Panc1 (cell line): ENCODE data around the gene NLRP7. TPM values are rescaled to one million over a fixed set of nuclear protein-coding genes. Genes with fewer than 3 reads are reported as not detected.
"Not testable (repeated sequence)": the region's sequence is repeated elsewhere in the genome, so short reads cannot be mapped to it uniquely, and the experiment has no call there.

Experiments used
- ATAC-seq: fragments of 200-7000 bp; cut with Tn5 transposase; 2 replicates; pipeline ENCODE4 v1.9.1; 2020; ENCODE audit warnings: mild to moderate bottlenecking, moderate library complexity
- Bru-seq: library from RNA; stranded (reverse); fragments of 400-500 nt; gene quantifications from one replicate; lab custom pipeline; 2021; lab: Mats Ljungman, UMichigan
- BruChase-seq, 2 experiments: library from RNA; stranded (reverse); fragments of 400-500 nt; gene quantifications; one replicate each; lab custom pipeline; 2021; lab: Mats Ljungman, UMichigan
- BruUV-seq: library from RNA; stranded (reverse); fragments of 400-500 nt; replicated peaks from 2 replicates; lab custom pipeline; 2021; lab: Mats Ljungman, UMichigan
- CTCF ChIA-PET: fragments of 300-600 bp; sonication (Branson Sonifier 250); formaldehyde crosslinking; loops from one replicate; lab custom pipeline; 2022; ENCODE audit warnings: antibody characterized with exemption; lab: Charles Lee
- POLR2A ChIA-PET: fragments of 300-600 bp; sonication (Branson Sonifier 250); formaldehyde crosslinking; loops from one replicate; lab custom pipeline; 2022; ENCODE audit warnings: antibody characterized with exemption; lab: Charles Lee
- DNase-seq: peaks from one replicate; pipeline ENCODE4 v3.0.0-alpha.2; 2010; ENCODE audit warnings: low read depth, low spot score
- H3K27ac ChIP-seq: 2 replicates; pipeline ENCODE4 v1.5.1; 2011; ENCODE audit warnings: mild to moderate bottlenecking, low read length, inconsistent platforms
- H3K27me3 ChIP-seq: fragments of 200-500 bp; sonication (Bioruptor generic); 2 replicates; pipeline ENCODE4 v1.6.0; 2014; ENCODE audit warnings: low read length, inconsistent platforms; ENCODE audit not compliant: control insufficient read depth, insufficient read depth
- H3K36me3 ChIP-seq: fragments of 200-500 bp; sonication (Bioruptor generic); 2 replicates; pipeline ENCODE4 v1.5.1; 2014; ENCODE audit warnings: inconsistent platforms, mild to moderate bottlenecking, low read length, moderate library complexity; ENCODE audit not compliant: control insufficient read depth, insufficient read depth
- H3K4me1 ChIP-seq: 2 replicates; pipeline ENCODE4 v1.5.1; 2011; ENCODE audit warnings: inconsistent platforms, mild to moderate bottlenecking, low read length, moderate library complexity; ENCODE audit not compliant: control insufficient read depth, insufficient read depth
- H3K4me3 ChIP-seq, 2 experiments: 2 replicates each; pipeline ENCODE4 v1.5.1; 2011 to 2012; ENCODE audit warnings: low read depth in 2 of 2, low read length in 2 of 2, mild to moderate bottlenecking in 2 of 2, inconsistent platforms in 1 of 2, moderate library complexity in 1 of 2
- H3K9me3 ChIP-seq: fragments of 200-500 bp; sonication (Bioruptor generic); 2 replicates; pipeline ENCODE4 v1.5.1; 2014; ENCODE audit warnings: low read depth, mild to moderate bottlenecking, inconsistent platforms, low read length, moderate library complexity; ENCODE audit not compliant: control insufficient read depth, insufficient read depth
- CTCF ChIP-seq: fragments of 450-650 bp; IDR thresholded peaks from 2 replicates; pipeline ENCODE4 v1.5.1; 2017; ENCODE audit warnings: mild to moderate bottlenecking
- POLR2AphosphoS5 ChIP-seq: IDR thresholded peaks from 2 replicates; pipeline ENCODE4 v1.6.1; 2012; ENCODE audit warnings: mild to moderate bottlenecking, low read depth, low read length, moderate library complexity
- REST ChIP-seq, 2 experiments: IDR thresholded peaks; 2 replicates each; pipeline ENCODE4 v1.6.1; 2011 to 2012; ENCODE audit warnings: low read depth in 2 of 2, control low read depth in 1 of 2, low read length in 1 of 2, mild to moderate bottlenecking in 1 of 2, moderate library complexity in 1 of 2; ENCODE audit not compliant: insufficient read depth in 1 of 2
- SIN3A ChIP-seq: IDR thresholded peaks from 2 replicates; pipeline ENCODE4 v1.6.1; 2012; ENCODE audit warnings: low read depth, mild to moderate bottlenecking, low read length, moderate library complexity, borderline replicate concordance; ENCODE audit not compliant: insufficient read depth
- TCF7L2 ChIP-seq: IDR thresholded peaks from 2 replicates; pipeline ENCODE4 v1.6.1; 2011; ENCODE audit warnings: mild to moderate bottlenecking, low read depth, low read length, inconsistent platforms
- in situ Hi-C: cut with HindIII; loops from 2 replicates; pipeline ENCODE4 v1.10.0; 2016; ENCODE audit warnings: low sequenced_read_pairs, low pct_unique_long_range_greater_than_20kb
- intact Hi-C: fragments of 100-400 bp; cut with micrococcal nuclease; formaldehyde crosslinking; loops from one replicate; pipeline ENCODE4 v1.10.0; 2022; ENCODE audit not compliant: unreplicated experiment
- long read RNA-seq: library from polyadenylated mRNA; unstranded; transcript quantifications from one replicate; pipeline ENCODE4 v2.0.0, GENCODE V29; 2021; ENCODE audit not compliant: unreplicated experiment
- polyA plus RNA-seq: library from polyadenylated mRNA; unstranded; fragments of >200 nt; gene quantifications from one replicate; pipeline ENCODE4 v1.2.1, GENCODE V29; 2012; ENCODE audit warnings: missing spikeins; ENCODE audit not compliant: insufficient read length
- total RNA-seq: library from RNA; stranded (reverse); gene quantifications from one replicate; pipeline ENCODE4 v1.2.1, GENCODE V29; 2021; ENCODE audit not compliant: unreplicated experiment

Gene NLRP7
- total RNA-seq (not detected), Bru-seq, nascent RNA (not detected), BruChase-seq, experiment 1, labeled RNA remaining after a 2-hour chase (percentile 7 among the genes with signal in this experiment), BruChase-seq, experiment 2, labeled RNA remaining after a 6-hour chase (percentile 5 among the genes with signal in this experiment)
- polyA plus RNA-seq: not detected
- long read RNA-seq: 0 reads

GRCh38 chr19:54947381-54947780 lies at the start of gene NLRP7:
TSS of gene NLRP7 (minus strand) at chr19:54947530.
- Histone ChIP-seq H3K27ac (no peak within 1 kb of the TSS), H3K36me3 (no peaks in the 10 kb centered on the region), H3K9me3 (no peaks in the 10 kb centered on the region), H3K4me3 (no peak within 1 kb of the TSS), H3K27me3 (no peaks in the 10 kb centered on the region), H3K4me1 (no peaks in the 10 kb centered on the region)
- no peak for TF ChIP-seq REST (IDR thresholded peaks at IDR 0.05; ENCODE audit: insufficient read depth in 1 of 2, low read depth in 2 of 2, low read length in 1 of 2)
- no peak for TF ChIP-seq TCF7L2
- TF ChIP-seq POLR2AphosphoS5: no peak
- TF ChIP-seq CTCF: no peak
- no peak for TF ChIP-seq SIN3A
- ChIA-PET POLR2A (no interaction called here), CTCF (interaction anchor here (0.6 kb wide), 1 partner anchor 12 kb away, joined by 3 read pairs; no protein-coding TSS in a partner anchor)
- intact Hi-C loops: no loop called here
- ATAC-seq: no peak
- DNase-seq: no peak
- in situ Hi-C loops: no loop called here
- no TSS peak for BruUV-seq

DNA sequence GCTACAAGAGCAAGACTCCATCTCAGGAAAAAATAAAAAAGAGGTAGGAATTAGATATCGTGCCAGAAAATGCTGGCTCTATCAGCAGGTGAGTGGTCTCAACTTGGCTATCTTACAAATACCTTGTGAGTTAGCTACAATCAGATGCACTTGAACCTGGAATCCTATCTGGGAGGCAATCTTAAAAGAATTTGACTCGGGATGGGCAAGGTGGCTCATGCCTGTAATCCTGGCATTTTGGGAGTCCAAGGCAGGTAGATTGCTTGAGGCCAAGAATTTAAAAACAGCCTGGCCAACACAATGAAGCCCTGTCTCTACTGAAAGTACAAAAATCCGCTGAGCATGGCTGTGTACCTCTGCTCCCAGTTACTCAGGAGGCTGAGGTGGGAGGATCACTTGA lies 48.2 kb upstream of the NLRP7 start:
- H3K4me3 ChIP-seq: no peak overlapping the region
- BruUV-seq: no TSS peak
- H3K36me3 ChIP-seq: no peaks in the 10 kb centered on the region
- H3K4me1 ChIP-seq: no peaks in the 10 kb centered on the region
- POLR2A ChIA-PET: interaction anchor here (0.6 kb wide), 1 partner anchor 13 kb away, joined by 3 read pairs; no protein-coding TSS in a partner anchor
- no peak overlapping the region for H3K27ac ChIP-seq
- CTCF ChIA-PET: no interaction called here
- in situ Hi-C loops (loop anchor here (10.0 kb wide), 1 partner anchor 71 kb away; no protein-coding TSS in a partner anchor), intact Hi-C loops (no loop called here)
- no peak for TF ChIP-seq CTCF
- TF ChIP-seq POLR2AphosphoS5: no peak
- TF ChIP-seq REST (IDR thresholded peaks at IDR 0.05; ENCODE audit: insufficient read depth in 1 of 2, low read depth in 2 of 2, low read length in 1 of 2): no peak
- TF ChIP-seq TCF7L2: no peak
- no peak for TF ChIP-seq SIN3A
- ATAC-seq (no peak), DNase-seq (no peak)
- no peaks in the 10 kb centered on the region for H3K27me3 ChIP-seq
- H3K9me3 ChIP-seq: no peaks in the 10 kb centered on the region

GRCh38 chr19:54989531-54989930 lies 42.2 kb upstream of the NLRP7 start:
- H3K4me3 ChIP-seq, H3K4me1 ChIP-seq, H3K27me3 ChIP-seq, H3K27ac ChIP-seq, H3K36me3 ChIP-seq, POLR2A ChIA-PET, DNase-seq, intact Hi-C loops, H3K9me3 ChIP-seq, ATAC-seq, BruUV-seq, in situ Hi-C loops: not testable (repeated sequence)
- CTCF ChIA-PET: interaction anchor here (0.7 kb wide), 1 partner anchor 659 kb away, joined by 4 read pairs; no protein-coding TSS in a partner anchor
